NB4 (cell line): ENCODE measurements around the gene NADSYN1.

Experiments
- DNase-seq: peaks from one replicate; pipeline ENCODE4 v3.0.0; 2010; ENCODE audit warnings: low read depth
- H3K4me3 ChIP-seq: one replicate; pipeline ENCODE4 v1.5.1; 2011; ENCODE audit warnings: mild to moderate bottlenecking, low read depth, low read length, moderate library complexity
- CTCF ChIP-seq: IDR thresholded peaks from one replicate; pipeline ENCODE4 v1.5.1; 2012; ENCODE audit warnings: low read depth, low read length
- MYC ChIP-seq: IDR thresholded peaks from 2 replicates; pipeline ENCODE4 v1.6.1; 2011; ENCODE audit warnings: low read depth, low read length
- POLR2A ChIP-seq: IDR thresholded peaks from 2 replicates; pipeline ENCODE4 v1.6.1; 2011; ENCODE audit warnings: mild to moderate bottlenecking; ENCODE audit not compliant: insufficient read length; ENCODE audit errors: extremely low read depth
- TF ChIP-seq, protein P1 (sequence below): IDR thresholded peaks from 2 replicates; pipeline ENCODE4 v1.6.1; 2011; ENCODE audit warnings: low read depth, low read length

The NADSYN1 gene

GRCh38 chr11:71431271-71431670 is 21.7 kb upstream of the NADSYN1 start:
- H3K4me3 ChIP-seq: no peak overlapping the region
- TF ChIP-seq CTCF (no peak), MYC (no peak), POLR2A (no peak)
- TF ChIP-seq, protein P1, sequence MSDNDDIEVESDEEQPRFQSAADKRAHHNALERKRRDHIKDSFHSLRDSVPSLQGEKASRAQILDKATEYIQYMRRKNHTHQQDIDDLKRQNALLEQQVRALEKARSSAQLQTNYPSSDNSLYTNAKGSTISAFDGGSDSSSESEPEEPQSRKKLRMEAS: no peak
- no peak for DNase-seq

DNA sequence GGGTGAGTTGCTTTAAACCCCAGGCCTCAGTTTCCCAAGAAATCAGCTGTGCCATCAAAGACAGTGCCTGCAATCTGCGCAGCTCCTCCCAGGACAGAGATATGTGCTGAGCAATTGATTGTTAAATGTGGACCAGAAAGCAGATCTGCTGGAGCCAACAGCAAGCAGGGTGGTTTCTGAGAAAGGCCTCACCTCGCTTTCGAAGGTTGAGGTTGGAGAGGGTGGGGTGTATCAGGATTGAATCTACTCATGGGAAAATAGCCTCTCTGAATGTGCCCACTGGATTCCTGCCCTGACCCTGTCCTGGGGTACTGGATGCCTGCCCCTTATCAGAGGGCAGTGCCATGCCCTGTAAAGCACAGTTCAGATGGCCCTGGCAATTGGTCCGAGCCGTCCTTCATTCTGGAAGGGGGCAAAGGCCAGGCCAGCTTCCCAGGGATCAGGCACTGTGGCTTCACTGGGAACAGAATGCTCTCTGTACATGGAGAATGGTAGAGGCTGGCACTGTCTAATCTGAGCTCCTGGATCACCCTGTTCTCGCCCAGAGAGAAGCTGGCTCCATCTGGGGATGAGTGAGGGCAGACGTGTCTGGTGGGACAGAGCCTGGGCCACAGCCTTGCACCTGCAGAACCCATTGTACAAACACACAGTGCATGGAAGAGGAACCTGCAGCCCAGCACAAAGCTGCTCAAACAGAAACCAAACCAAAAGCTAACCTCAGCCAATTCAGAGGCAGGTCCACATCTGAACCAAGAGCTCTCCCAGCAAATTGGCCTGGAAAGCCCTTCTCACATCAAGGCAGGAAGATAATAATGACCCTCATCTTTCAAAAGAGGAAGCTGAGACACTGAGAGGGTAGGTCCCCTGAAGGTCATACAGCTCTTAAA is 20.0 kb upstream of the NADSYN1 start:
- no peak overlapping the region for H3K4me3 ChIP-seq
- TF ChIP-seq CTCF (no peak), MYC (no peak), POLR2A (no peak)
- TF ChIP-seq, protein P1: no peak
- no peak for DNase-seq

DNA sequence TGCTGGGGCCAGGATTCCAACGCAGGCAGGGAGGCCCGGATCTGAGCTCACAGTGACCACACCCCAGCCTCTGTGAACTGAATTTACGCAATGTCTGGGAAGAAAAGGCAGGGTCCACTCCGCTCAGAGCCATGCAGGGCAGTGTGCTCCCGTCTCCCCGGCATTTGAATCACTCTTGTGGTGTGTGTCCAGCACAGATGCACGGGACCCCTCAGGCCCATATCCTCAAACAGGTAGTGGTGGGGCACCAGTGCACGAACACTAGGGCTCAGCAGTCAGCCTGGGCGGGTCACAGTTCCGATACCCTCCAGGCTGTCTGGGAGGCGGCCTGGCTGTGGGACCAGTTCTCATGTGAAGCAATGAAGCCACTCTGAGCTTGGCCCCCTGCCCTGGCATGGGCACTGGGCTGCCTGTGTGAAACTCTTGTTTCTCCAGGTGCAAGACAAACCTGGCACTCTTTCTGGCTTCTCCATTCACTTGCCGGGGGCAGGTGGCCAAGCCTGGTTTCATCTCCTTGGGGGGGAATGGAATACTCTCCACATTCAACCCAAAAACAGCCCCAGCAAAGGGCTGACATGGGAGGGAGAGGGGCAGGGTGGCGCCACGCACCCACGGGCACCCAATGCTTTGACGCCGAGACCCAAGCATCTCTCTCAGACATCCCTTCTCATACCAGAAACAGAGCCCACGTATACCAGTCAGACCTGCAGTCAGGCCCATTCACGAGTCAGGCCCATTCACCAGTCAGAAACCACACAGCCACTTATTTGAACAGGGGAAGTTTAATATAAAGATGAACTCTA is 19.2 kb upstream of the NADSYN1 start:
- no peak overlapping the region for H3K4me3 ChIP-seq
- TF ChIP-seq POLR2A: no peak
- TF ChIP-seq, protein P1: 0 out of 2 replicates have a peak, but pooled peaks have one; percentile 22
- peak; percentile 77 for DNase-seq

DNA sequence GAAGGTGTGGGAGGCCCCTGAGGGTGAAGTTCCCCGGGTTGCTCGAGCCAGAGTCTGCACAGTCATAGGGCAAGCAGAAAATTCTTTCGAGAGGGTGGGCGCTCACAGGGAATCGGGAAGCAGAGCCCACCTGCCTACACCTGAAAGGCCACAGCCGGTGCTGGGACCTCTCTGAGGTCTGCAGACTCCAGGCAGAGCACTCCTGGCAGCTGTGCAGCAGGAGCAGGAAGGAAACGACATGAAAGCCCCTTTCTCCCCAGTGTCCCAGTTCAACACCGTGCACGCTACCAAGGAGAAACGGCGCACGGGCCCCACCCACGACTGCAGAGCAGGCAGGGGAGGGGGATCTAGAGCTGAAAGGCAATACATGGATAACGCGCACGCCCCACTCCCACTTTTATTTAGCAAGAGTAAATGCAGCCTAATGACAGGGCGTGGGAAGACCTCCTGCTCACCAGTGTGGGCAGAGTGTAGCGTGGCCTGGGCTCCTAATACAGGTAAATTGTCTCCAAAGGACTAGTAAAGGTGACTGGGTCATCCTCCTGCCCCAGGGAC is 18.4 kb upstream of the NADSYN1 start:
- no peak for DNase-seq
- no peak for TF ChIP-seq POLR2A
- TF ChIP-seq CTCF: no peak
- no peak for TF ChIP-seq MYC
- TF ChIP-seq, protein P1: no peak
- no peak overlapping the region for H3K4me3 ChIP-seq

GRCh38 chr11:71435278-71435951 is 17.6 kb upstream of the NADSYN1 start:
- H3K4me3 ChIP-seq: no peak overlapping the region
- no peak for DNase-seq
- TF ChIP-seq CTCF (no peak), POLR2A (no peak), MYC (no peak)
- TF ChIP-seq, protein P1: no peak
